Occipital lobe (tissue), 2 donors: ENCODE data around the gene SRPK2. TPM values are rescaled to one million over a fixed set of nuclear protein-coding genes. Genes with fewer than 3 reads are reported as not detected.

Source experiments
- DNase-seq: peaks from one replicate; lab custom pipeline; 2025; lab: John Stamatoyannopoulos, UW
- total RNA-seq: library from RNA; depleted of rRNA; stranded (reverse); fragments of >200 nt; gene quantifications from one replicate; pipeline ENCODE4 v1.2.3, GENCODE V29; 2014

The SRPK2 gene
- total RNA-seq, 1 donor from 2014 or later = 226 TPM

DNA sequence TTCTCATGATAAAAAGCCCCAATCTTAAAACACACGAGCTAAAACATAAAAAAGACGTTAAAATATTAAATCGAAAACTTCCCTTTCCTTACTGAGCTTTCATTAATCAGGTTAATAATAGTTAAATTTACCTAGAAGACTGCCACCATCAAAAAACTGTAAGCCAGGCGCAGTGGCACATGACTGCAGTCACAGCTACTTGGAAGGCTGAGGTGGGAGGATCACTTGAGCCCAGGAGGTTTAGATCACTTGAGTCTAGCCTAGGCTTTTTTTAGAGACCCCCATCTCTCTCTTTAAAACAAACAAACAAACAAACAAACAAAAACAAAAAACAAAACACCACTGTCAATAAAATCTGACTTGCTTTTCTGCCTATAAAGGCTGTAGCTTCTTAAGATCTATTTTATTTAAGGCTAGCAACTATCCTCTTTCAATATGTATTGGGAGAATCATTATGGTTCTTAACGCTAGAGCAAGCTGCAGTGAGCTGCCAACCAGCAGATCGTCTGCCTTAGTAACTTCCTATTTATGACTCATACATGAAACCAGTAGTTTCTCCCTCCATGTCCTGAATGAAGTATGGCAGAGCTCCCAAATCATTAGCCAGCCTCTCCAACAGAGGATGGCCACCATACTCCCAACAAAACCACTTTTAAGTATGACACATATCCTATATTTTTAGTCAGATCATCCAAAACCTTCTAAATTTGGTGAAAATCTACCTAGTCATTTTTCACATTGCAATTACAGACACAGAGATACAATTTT, 163.7 kb downstream of the SRPK2 start:
- DNase-seq = no peak

GRCh38 chr7:105222953-105223352, 165.8 kb downstream of the SRPK2 start:
- DNase-seq = no peak

DNA sequence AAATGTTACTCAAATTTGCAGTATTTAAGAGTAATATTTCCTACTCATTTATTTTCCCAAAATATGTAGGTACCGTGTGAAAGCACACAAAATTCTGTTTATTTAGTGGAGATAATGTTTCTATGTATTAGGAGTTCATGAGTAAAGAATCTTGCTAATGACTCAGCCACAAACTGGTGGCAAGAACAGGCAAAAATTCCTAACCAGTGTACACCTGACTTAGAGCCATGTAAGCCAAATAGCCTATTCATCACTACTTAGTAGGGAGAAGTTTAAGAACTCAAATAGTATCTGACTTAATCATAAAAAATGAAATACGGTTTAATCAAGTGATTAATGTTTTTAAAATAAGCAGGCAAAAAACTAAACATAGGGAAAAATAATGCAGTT, 169.0 kb downstream of the SRPK2 start:
- no peak for DNase-seq

GRCh38 chr7:105218939-105219770, 169.6 kb downstream of the SRPK2 start:
- no peak for DNase-seq

DNA sequence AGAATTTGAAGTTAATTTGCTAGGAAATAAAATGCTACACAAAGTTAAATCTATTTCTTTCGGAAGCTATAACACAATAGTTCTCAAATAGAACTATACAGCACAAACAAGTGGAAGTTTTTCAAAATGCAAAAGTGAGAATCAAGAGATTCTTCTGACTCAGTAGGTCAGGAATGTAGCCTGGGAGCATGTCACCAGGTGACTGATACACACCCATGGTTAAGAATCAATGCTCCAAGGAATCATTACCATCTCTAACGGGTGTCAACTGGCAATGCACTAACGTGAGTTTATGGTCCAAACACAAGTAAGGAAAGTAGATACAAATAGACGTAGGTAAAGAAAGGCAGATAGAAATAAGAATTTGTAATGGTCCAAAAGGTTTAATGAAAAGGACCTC, 170.5 kb downstream of the SRPK2 start:
- DNase-seq = no peak

DNA sequence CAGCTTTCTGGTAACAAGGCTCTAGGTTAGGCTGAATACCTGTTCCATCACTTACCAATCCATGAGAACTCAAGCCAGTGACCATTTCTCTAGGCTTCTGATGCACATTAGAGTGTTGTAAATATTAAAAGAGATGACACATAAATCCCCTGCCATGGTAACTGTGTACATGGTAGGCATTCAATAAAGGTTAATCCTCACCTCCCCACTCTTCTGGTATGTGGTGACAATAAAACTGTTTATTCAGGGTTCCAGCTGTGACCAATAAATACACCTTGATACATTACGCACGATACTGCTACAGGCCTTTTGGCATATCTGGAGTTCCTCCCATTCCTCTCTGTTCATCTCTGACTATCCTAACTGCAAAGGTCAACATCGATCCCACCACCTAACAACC, 171.9 kb downstream of the SRPK2 start:
- DNase-seq = no peak

- no peak for DNase-seq
These were observed 172.9 kb downstream of the SRPK2 start for GRCh38 chr7:105215821-105216220.

- DNase-seq = no peak
These were observed 173.5 kb downstream of the SRPK2 start for GRCh38 chr7:105215182-105215581.

- no peak for DNase-seq
These were observed 175.1 kb downstream of the SRPK2 start for GRCh38 chr7:105213611-105214010.

DNA sequence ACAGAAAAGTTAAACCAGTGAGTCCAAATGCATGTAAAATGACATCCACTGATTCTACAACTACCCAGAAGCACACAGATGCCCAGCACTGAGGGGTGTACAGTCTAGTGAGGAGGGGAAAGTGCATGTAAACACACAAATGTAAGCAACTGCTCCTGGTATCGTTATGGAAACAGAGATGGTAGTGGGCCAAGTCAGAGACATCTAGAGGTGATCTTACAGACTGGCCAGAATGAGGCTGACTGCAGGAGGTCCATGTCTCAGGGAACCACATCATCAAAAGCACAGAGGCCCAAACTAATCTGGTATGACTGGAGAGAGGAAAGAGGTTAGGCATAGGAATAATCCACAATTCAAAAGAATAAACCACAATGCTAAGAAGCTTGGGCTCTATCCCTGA, 176.5 kb downstream of the SRPK2 start:
- DNase-seq = no peak

- DNase-seq = no peak
These were observed 178.0 kb downstream of the SRPK2 start for GRCh38 chr7:105210721-105211205.

- no peak for DNase-seq
These were observed 178.9 kb downstream of the SRPK2 start for GRCh38 chr7:105209870-105210269.

DNA sequence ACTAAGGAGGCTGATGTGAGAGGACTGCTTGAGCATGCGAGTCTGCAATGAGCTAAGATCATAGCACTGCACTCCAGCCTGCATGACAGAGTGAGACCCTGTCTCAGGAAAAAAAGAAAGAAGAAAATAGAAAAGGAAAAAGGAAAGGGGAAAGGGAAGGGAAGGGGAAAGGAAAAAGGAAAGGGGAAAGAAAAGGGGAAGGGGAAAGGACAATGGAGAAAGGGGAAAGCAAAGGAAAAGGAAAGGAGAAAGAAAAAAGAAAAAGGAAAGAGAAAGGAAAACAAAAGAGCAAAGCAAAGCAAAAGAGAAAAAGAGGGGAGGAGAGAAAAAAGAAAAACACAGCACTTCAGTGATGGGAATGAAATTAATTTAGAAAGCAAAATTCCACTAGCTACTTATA, 179.3 kb downstream of the SRPK2 start:
- DNase-seq = no peak

GRCh38 chr7:105206985-105207384, 181.7 kb downstream of the SRPK2 start:
- DNase-seq = no peak

DNA sequence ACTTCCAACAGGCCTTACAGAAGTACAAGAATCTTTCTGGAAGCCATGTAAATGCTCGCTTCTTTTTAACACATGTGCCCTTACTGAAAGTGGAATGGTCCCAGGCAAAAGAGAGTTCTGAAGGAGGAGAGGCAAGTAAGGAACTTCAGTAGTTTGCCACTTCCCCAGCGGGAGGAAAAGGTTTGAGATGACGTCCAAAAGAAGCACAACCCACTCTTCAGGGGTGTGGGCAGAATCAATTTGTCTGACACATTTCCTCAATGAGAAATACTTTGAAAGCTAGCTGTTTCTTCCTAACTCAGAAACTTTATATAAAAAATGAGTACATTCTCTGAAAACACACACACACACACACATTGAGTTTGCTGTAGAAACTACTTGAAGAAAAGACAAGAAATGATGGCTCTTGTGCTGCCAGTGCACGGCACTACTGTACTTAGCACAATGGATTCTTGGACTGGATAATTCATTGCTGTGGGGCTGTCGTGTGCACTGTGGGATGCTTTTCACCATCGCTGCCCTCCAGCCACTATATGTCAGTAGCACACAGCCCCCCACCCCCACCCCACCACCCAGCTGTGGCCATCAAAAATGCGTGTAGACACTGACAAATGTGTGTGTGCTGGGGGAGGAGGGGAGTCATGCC, 183.0 kb downstream of the SRPK2 start:
- DNase-seq = no peak

- DNase-seq = no peak
These were observed 183.8 kb downstream of the SRPK2 start for GRCh38 chr7:105204953-105205352.

- no peak for DNase-seq
These were observed 184.2 kb downstream of the SRPK2 start for GRCh38 chr7:105204520-105204919.

GRCh38 chr7:105202616-105203015, 186.1 kb downstream of the SRPK2 start:
- DNase-seq = no peak

DNA sequence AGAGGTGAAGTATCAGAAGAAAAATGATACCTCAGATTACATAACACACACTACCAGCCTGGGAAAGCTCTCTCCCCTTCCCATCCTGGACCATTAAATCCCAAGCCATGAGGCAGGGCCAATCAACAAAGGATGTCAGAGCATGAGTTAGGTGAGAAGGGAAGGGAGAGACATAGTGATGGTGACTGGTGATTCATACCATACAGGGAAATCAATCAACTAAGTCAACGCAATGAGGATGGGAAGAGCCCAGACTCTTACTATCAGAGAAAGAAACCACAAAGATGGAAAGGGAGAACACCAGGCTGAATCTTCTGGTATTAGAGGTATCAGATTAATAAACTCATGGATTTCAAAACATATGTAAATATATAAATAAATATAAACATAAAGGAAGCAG, 189.3 kb downstream of the SRPK2 start:
- no peak for DNase-seq

- no peak for DNase-seq
These were observed 190.5 kb downstream of the SRPK2 start for GRCh38 chr7:105198223-105198622.

- DNase-seq = no peak
These were observed 192.2 kb downstream of the SRPK2 start for GRCh38 chr7:105196473-105196872.

DNA sequence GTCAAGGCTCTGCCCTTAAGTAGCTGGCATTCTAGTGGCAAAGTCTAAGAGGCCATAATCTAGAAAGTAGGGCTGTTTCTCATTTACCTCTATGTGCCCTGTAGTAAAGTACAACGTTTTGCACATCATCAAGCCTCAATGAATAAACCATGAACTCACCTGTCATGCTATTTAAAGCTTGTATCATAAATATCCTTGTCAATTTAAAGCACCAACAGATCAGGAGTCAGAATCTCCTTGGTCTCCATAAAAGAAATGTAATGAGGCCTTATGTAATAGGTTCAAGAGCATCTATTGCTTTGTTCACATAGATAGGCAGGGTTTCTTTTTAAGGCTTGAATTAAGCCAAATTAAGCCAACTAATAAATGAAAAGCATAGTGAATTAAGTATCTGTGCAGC, 192.8 kb downstream of the SRPK2 start:
- no peak for DNase-seq
